GM21360 (cell line): Measurements from ENCODE around the gene RESF1.
"Not testable (repeated sequence)": the region's sequence is repeated elsewhere in the genome, so short reads cannot be mapped to it uniquely, and the experiment has no call there.

Source experiments
- ATAC-seq: cut with Tn5 transposase; IDR thresholded peaks from one replicate; pipeline ENCODE4 v1.9.1; 2021; ENCODE audit warnings: mild to moderate bottlenecking, moderate library complexity; ENCODE audit not compliant: unreplicated experiment

Gene RESF1, protein sequence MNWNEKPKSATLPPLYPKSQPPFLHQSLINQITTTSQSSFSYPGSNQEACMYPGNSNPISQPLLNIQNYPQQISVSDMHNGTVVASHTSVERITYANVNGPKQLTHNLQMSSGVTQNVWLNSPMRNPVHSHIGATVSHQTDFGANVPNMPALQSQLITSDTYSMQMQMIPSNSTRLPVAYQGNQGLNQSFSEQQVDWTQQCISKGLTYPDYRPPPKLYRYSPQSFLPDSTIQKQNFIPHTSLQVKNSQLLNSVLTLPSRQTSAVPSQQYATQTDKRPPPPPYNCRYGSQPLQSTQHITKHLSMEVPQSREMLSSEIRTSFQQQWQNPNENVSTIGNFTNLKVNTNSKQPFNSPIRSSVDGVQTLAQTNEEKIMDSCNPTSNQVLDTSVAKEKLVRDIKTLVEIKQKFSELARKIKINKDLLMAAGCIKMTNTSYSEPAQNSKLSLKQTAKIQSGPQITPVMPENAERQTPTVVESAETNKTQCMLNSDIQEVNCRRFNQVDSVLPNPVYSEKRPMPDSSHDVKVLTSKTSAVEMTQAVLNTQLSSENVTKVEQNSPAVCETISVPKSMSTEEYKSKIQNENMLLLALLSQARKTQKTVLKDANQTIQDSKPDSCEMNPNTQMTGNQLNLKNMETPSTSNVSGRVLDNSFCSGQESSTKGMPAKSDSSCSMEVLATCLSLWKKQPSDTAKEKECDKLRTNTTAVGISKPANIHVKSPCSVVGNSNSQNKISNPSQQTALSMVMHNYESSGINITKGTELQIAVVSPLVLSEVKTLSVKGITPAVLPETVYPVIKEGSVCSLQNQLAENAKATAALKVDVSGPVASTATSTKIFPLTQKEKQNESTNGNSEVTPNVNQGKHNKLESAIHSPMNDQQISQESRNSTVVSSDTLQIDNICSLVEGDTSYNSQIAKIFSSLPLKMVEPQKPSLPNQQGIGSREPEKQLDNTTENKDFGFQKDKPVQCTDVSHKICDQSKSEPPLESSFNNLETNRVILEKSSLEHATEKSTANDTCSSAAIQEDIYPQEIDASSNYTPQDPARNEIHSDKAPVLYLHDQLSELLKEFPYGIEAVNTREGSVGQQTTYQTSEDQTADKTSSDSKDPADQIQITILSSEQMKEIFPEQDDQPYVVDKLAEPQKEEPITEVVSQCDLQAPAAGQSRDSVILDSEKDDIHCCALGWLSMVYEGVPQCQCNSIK (N-terminal part only)

DNA sequence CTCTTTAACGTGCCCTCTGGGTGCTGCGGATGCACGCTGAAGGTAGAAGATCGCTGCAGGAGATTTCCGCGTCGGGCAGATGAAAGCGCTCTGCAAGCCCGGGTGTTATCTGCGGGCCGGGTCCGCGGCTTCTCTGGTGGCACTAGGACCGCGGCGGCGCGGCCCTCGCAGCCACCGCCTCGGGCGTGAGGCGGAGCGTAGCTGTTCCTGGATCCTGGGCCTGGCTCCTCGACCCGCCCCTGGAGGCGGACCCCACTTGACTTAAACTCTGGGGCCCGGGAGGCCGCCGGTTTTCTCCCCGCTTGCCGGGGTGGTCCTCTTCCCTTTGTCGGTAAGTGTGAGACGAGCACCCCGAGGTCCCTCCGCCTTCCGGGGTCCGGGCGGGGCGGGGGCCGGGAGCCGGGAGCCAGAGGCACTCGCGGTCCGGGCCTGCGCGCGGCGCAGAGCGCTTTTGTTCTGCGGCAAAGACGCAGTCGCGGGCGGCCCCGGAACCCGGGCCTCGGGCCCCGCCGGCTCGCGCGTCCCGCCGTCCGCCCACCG is at the start of gene RESF1:
Gene RESF1 (plus strand): TSS at position 255 of the 540 bp plus-strand sequence. CDS start 21,541 bp downstream, outside the sequence.
- peak; percentile 82 for ATAC-seq

DNA sequence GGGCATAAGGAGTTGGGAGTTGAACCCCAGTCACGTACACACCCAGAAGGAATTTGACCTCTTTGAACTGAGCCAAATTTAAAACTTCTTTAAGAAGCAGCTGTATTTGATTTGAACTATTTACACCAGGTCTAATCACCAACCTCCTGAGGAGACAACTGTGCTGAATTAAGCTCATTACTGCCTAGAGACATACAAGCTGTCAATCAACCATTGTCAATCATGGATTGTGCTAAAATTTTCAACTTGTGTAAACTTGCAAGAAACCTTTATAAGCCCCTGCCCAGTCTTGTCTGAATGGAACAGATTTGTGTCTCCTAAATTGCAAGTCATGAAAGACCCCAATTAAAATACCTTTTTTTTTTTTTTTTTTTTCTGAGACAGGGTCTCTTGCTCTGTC is 44.3 kb upstream of the RESF1 start:
- ATAC-seq: no peak

- ATAC-seq: no peak
Observed at GRCh38 chr12:31915446-31915845, 43.8 kb upstream of the RESF1 start.

GRCh38 chr12:31922341-31923062 is 36.7 kb upstream of the RESF1 start:
- no peak for ATAC-seq

GRCh38 chr12:31923063-31923412 is 36.2 kb upstream of the RESF1 start:
- no peak for ATAC-seq

- ATAC-seq: no peak
Observed at GRCh38 chr12:31928246-31929026, 30.8 kb upstream of the RESF1 start.

DNA sequence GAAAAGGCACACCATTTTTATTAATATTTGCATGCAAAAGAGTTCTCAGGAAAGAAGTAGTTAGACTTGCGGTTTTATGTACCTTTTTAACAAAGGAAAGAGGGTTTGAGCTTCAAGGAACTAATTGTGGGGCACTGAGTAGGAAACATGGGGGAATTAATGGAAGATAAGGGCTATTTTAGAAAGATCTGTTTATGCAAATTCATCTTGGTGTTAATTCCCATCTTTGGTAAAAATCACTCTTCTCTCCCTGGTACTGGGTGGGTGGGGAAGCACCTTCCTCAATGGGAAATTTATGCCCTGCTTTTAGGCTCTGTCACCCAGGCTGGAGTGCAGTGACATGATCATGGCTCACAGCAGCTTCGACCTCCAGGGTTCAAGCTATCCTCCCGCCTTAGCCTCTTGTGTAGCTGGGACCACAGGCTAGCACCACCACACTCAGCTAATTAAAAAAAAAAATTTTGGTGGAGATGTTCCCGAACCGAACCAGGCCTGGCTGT is 30.1 kb upstream of the RESF1 start:
- no peak for ATAC-seq

DNA sequence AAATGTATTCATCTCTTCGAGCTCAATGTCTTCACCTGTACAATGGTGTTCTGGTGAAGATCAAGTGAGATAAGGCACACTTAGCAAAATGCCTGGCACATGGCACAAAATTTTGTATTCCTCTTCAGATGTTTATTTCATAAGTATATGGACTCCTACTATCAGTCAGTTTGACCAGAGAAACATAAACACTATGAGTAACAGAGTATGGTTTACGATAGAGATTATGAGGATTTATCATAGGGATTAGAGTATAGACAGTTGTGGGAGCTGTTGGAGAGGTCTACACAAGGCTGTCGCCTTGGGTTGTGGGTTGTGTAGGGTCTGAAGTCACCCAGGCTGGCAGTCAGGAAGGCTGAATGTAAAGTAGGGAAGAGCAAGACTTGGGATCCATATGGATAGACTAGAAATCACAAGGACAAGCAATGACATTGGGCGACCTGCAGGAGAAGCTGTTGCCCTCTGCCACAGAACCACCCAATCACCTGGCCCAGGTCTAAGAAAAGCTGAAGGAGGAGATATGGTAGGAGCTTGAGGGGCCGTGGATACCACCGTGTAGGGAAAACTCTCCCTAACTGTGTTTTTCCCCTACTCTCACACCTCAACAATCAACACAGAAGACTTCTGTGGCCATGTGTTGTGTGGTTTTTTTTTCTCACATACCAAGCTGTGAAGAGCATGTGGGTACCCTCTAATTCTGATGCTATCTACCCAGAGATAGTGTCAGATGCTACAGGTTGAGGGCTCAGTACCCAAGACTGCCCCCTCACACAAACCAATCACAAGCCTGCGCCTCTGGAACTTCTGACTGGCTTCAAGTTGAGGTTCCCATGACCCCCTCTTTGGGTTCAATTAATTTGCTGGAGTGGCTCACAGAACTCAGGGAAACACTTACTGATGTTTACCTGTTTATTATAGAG is 27.2 kb upstream of the RESF1 start:
- no peak for ATAC-seq

- ATAC-seq: no peak
Observed at GRCh38 chr12:31944299-31944698, 14.9 kb upstream of the RESF1 start.

DNA sequence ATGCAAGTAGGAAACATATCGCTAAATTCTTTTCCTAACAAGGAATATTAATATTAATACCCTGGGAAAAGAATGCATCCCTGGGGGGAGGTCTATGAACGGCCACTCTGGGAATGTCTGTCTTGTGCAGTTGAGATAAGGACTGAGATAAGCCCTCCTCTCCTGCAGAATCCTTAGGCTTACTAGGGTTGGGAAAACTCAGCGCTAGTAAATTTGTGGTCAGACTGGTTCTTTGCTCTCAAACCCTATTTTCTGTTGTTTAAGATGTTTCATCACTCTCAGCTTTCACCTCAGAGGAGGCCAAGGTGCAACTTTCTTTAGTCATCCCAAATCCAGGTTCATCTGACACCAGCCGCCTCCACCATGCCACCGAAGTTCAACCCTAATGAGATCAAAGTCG is 11.2 kb upstream of the RESF1 start:
- no peak for ATAC-seq

DNA sequence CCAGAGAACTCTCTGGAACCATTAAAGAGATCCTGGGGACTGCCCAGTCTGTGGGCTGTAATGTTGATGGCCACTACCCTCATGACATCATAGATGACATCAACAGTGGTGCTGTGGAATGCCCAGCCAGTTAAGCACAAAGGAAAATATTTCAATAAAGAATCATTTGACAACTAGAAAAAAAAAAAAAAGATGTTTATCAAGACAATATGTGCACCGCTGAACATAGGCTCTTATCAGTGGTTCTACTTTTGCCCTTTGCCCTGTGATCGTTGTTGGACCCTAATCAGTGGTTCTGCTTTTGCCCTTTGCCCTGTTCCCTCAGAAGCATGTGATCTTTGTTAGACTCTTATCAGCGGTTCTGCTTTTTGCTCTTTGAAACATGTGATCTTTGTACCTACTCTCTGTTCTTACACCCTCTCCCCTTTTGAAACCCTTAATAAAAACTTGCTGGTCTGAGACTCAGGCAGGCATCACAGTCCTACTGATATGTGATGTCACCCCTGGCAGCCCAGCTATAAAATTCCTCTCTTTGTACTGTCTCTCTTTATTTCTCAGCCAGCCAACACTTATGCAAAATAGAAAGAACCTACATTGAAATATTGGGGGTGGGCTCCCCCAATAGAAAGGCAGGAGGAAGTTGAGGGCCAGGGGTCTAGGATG is 10.4 kb upstream of the RESF1 start:
- not testable (repeated sequence) for ATAC-seq

GRCh38 chr12:31950088-31950487 is 9.1 kb upstream of the RESF1 start:
- no peak for ATAC-seq

GRCh38 chr12:31950492-31950891 is 8.7 kb upstream of the RESF1 start:
- no peak for ATAC-seq

DNA sequence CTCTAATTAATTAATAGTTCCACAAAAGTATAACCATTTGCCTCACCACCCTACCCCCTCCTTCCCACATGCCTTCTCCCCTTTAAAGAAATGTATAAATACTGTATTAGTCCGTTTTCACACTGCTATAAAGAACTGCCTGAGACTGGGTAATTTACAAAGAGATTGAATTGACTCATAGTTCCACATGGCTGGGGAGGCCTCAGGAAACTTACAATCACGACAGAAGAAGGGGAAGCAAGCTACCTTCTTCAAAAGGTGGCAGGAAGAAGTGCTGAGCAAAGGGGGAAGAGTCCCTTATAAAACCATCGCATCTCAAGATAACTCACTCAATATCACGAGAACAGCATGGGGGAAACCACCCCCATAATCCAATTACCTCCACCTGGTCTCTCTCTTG is 8.2 kb upstream of the RESF1 start:
- ATAC-seq: no peak

- ATAC-seq: no peak
Observed at GRCh38 chr12:31951939-31952338, 7.3 kb upstream of the RESF1 start.

- ATAC-seq: no peak
Observed at GRCh38 chr12:31952418-31952817, 6.8 kb upstream of the RESF1 start.

DNA sequence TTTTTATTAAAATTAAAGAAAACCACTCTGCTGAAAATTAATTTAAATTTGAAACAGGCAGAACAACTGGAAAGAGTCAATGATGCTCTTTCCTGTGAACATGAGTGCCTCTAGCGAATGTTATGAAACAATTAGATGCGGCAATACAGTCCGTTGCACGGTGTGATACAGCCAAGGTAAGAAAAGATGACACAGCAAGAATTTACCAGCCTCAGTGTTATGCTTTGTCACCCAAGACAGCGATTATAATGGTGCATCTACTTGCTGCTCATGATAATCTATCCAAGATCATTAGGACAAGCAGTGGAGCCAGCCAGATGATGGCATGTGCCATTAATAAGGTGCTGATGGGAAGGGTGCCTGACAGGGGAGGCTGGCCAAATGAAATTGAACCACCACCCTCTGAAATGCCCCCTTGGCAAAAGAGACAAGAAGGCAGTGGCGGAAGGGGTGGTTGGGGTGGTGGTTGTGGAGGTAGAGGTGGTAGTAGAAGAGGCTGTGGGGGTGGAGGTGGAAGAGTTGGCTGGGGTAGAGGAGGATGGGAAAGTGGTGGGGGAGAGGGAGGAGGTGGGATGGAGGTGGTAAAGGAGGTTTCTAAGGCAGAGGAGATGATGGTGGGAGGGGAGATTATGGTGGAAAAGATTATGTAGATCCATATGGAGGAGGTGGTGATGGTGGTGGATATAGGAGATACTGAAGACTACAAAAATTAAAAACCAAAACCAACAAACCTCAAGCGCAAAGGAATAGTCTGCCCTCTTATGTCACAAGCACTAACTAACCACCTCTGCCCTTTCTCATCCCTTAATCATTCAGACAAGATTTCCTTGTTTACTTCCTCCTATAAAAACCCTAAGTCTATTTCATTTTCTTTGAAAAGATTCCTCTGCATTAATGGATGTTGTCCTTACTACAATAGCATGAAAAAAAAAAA is 4.0 kb upstream of the RESF1 start:
- ATAC-seq: no peak
